HEK293 (cell line): Measurements from ENCODE around the gene NCCRP1.

Source experiments
- CTCF ChIA-PET: fragments of 350-600 bp; formaldehyde crosslinking; extraction: SDS; loops from one replicate; lab custom pipeline; 2021; ENCODE audit warnings: antibody characterized with exemption; lab: Yijun Ruan, JAX
- POLR2A ChIA-PET: fragments of 300-600 bp; formaldehyde crosslinking; extraction: SDS; loops from one replicate; lab custom pipeline; 2020; ENCODE audit warnings: antibody characterized with exemption, inconsistent platforms; lab: Yijun Ruan, JAX
- H3K27ac ChIP-seq: fragments of 200-500 bp; sonication (Bioruptor generic); 2 replicates; pipeline ENCODE4 v1.5.1; 2014; ENCODE audit warnings: low read depth, low read length, control low read depth, inconsistent platforms; ENCODE audit errors: extremely low read depth
- H3K36me3 ChIP-seq, 2 experiments: fragments of 200-500 bp in 1 of 2; sonication (Bioruptor generic) in 1 of 2; 1 replicate in 1 of 2; 2 replicates in 1 of 2; pipeline ENCODE4 v1.5.1; 2014 to 2017; ENCODE audit warnings: inconsistent platforms in 2 of 2, low read length in 2 of 2; ENCODE audit not compliant: control insufficient read depth in 2 of 2, insufficient read depth in 1 of 2
- H3K4me1 ChIP-seq: fragments of 200-500 bp; sonication (Bioruptor generic); 2 replicates; pipeline ENCODE4 v1.5.1; 2014; ENCODE audit warnings: mild to moderate bottlenecking, low read length, inconsistent platforms; ENCODE audit not compliant: control insufficient read depth, insufficient read depth
- H3K4me3 ChIP-seq: 2 replicates; pipeline ENCODE4 v1.5.1; 2011; ENCODE audit warnings: low read depth, mild to moderate bottlenecking, control low read depth, low read length, moderate library complexity
- H3K9me3 ChIP-seq: fragments of 200-500 bp; sonication (Bioruptor generic); 2 replicates; pipeline ENCODE4 v1.5.1; 2014; ENCODE audit warnings: low read depth, low read length, inconsistent platforms; ENCODE audit not compliant: control insufficient read depth, insufficient read depth
- GLIS1 ChIP-seq: fragments of 450-650 bp; formaldehyde crosslinking; IDR thresholded peaks from 2 replicates; pipeline ENCODE4 v1.5.1; 2016; ENCODE audit warnings: missing biosample characterization, missing genetic modification characterization
- GLIS2 ChIP-seq: fragments of 450-650 bp; formaldehyde crosslinking; IDR thresholded peaks from 2 replicates; pipeline ENCODE4 v1.5.1; 2016; ENCODE audit warnings: missing biosample characterization, missing genetic modification characterization
- HOXA7 ChIP-seq: sonication (generic); formaldehyde crosslinking; IDR thresholded peaks from 2 replicates; pipeline ENCODE4 v1.8.1; 2022; ENCODE audit warnings: missing genetic modification reagents, borderline replicate concordance
- KLF8 ChIP-seq: fragments of 450-650 bp; formaldehyde crosslinking; IDR thresholded peaks from 2 replicates; pipeline ENCODE4 v1.5.1; 2016; ENCODE audit warnings: missing biosample characterization, missing genetic modification characterization
- PATZ1 ChIP-seq: fragments of 450-650 bp; formaldehyde crosslinking; IDR thresholded peaks from 2 replicates; pipeline ENCODE4 v1.5.1; 2016; ENCODE audit warnings: missing biosample characterization, missing genetic modification characterization
- TCF7L2 ChIP-seq: IDR thresholded peaks from 2 replicates; pipeline ENCODE4 v1.6.1; 2011; ENCODE audit warnings: low read depth, mild to moderate bottlenecking, inconsistent platforms, low read length, moderate library complexity, borderline replicate concordance
- ZBTB10 ChIP-seq: fragments of 450-650 bp; formaldehyde crosslinking; IDR thresholded peaks from 2 replicates; pipeline ENCODE4 v1.5.1; 2016; ENCODE audit warnings: missing biosample characterization, missing genetic modification characterization
- ZBTB20 ChIP-seq: fragments of 450-650 bp; formaldehyde crosslinking; IDR thresholded peaks from 2 replicates; pipeline ENCODE4 v1.5.1; 2016; ENCODE audit warnings: missing biosample characterization, missing genetic modification characterization
- ZBTB21 ChIP-seq: fragments of 450-650 bp; formaldehyde crosslinking; IDR thresholded peaks from 2 replicates; pipeline ENCODE4 v1.5.1; 2017; ENCODE audit warnings: missing biosample characterization, missing genetic modification characterization
- ZBTB7A ChIP-seq: fragments of 450-650 bp; formaldehyde crosslinking; IDR thresholded peaks from 2 replicates; pipeline ENCODE4 v1.5.1; 2016; ENCODE audit warnings: low read depth, missing biosample characterization, missing genetic modification characterization
- ZNF214 ChIP-seq: fragments of 450-650 bp; formaldehyde crosslinking; IDR thresholded peaks from 2 replicates; pipeline ENCODE4 v1.5.1; 2017; ENCODE audit warnings: missing biosample characterization, mild to moderate bottlenecking, missing genetic modification characterization, borderline replicate concordance
- ZNF560 ChIP-seq: fragments of 450-650 bp; formaldehyde crosslinking; IDR thresholded peaks from 2 replicates; pipeline ENCODE4 v1.5.1; 2017; ENCODE audit warnings: missing biosample characterization, missing genetic modification characterization, borderline replicate concordance
- ZNF600 ChIP-seq: fragments of 450-650 bp; formaldehyde crosslinking; IDR thresholded peaks from 2 replicates; pipeline ENCODE4 v1.5.1; 2016; ENCODE audit warnings: missing biosample characterization, missing genetic modification characterization
- TF ChIP-seq, protein P1 (sequence below): fragments of 450-650 bp; formaldehyde crosslinking; IDR thresholded peaks from 2 replicates; pipeline ENCODE4 v1.5.1; 2016; ENCODE audit warnings: missing biosample characterization, missing genetic modification characterization

Gene NCCRP1

GRCh38 chr19:39172700-39173501 is 23.9 kb upstream of the NCCRP1 start:
- ChIA-PET CTCF (interaction anchor here (0.7 to 5.1 kb wide), 3 partner anchors 14 to 169 kb away, joined by 3 to 33 read pairs (median 3); partner anchors contain the start of gene SAMD4B), POLR2A (no interaction called here)
- H3K4me3 ChIP-seq, result no peak overlapping the region
- TF ChIP-seq ZNF600 (tag by site-specific recombination) (peak; percentile 69), HOXA7 (no peak), PATZ1 (tag by site-specific recombination) (peak; percentile 11; the same call in 1 of the 2 replicates), GLIS1 (tag by site-specific recombination) (no peak), ZNF560 (tag by site-specific recombination) (no peak), ZBTB10 (tag by site-specific recombination) (peak; percentile 40; the same call in 1 of the 2 replicates), TCF7L2 (no peak)
- TF ChIP-seq, protein P1, sequence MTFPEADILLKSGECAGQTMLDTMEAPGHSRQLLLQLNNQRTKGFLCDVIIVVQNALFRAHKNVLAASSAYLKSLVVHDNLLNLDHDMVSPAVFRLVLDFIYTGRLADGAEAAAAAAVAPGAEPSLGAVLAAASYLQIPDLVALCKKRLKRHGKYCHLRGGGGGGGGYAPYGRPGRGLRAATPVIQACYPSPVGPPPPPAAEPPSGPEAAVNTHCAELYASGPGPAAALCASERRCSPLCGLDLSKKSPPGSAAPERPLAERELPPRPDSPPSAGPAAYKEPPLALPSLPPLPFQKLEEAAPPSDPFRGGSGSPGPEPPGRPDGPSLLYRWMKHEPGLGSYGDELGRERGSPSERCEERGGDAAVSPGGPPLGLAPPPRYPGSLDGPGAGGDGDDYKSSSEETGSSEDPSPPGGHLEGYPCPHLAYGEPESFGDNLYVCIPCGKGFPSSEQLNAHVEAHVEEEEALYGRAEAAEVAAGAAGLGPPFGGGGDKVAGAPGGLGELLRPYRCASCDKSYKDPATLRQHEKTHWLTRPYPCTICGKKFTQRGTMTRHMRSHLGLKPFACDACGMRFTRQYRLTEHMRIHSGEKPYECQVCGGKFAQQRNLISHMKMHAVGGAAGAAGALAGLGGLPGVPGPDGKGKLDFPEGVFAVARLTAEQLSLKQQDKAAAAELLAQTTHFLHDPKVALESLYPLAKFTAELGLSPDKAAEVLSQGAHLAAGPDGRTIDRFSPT, result 0 out of 2 replicates have a peak, but pooled peaks have one; percentile 33
- H3K9me3 ChIP-seq, result no peaks in the 10 kb centered on the region
- H3K36me3 ChIP-seq, result peaks cover 23 to 48% of the 10 kb centered on the region in 2 experiments; a peak in 2 of 3 replicates
- no peak overlapping the region for H3K27ac ChIP-seq
- H3K4me1 ChIP-seq, result no peaks in the 10 kb centered on the region

- Histone ChIP-seq H3K4me1 (no peaks in the 10 kb centered on the region), H3K27ac (no peak overlapping the region), H3K36me3 (peaks cover 23 to 54% of the 10 kb centered on the region in 2 experiments; a peak in 2 of 3 replicates), H3K4me3 (no peak overlapping the region), H3K9me3 (no peaks in the 10 kb centered on the region)
- TF ChIP-seq KLF8 (tag by site-specific recombination) (peak; percentile 32; the same call in 1 of the 2 replicates), ZBTB20 (tag by site-specific recombination) (no peak), GLIS2 (tag by site-specific recombination) (peak; percentile 72; the same call in 1 of the 2 replicates), ZBTB21 (tag by site-specific recombination) (no peak), ZBTB10 (tag by site-specific recombination) (peak; percentile 43; the same call in 1 of the 2 replicates), ZBTB7A (tag by site-specific recombination) (peak; percentile 32; the same call in 1 of the 2 replicates), PATZ1 (tag by site-specific recombination) (peak; percentile 61; the same call in 1 of the 2 replicates), ZNF214 (no peak)
- CTCF ChIA-PET, result interaction anchor here (0.6 to 5.1 kb wide), 3 partner anchors 14 to 169 kb away, joined by 3 to 33 read pairs (median 4); partner anchors contain the start of gene SAMD4B
- POLR2A ChIA-PET, result no interaction called here
Observed at GRCh38 chr19:39173502-39173991, 23.2 kb upstream of the NCCRP1 start.
